Measurements from ENCODE around the gene SEMA5B.

Gene SEMA5B

GRCh38 chr3:122940628-122941086 lies 86.9 kb downstream of the SEMA5B start:
- Histone ChIP-seq H4K20me1 (ENCODE audit: insufficient read depth, low read length) (no peaks in the 10 kb centered on the region), H3K4me2 (ENCODE audit: low read depth, low read length) (no peak overlapping the region), H3K36me3 (replicated peaks; ENCODE audit: insufficient read depth, low read length) (no peaks in the 10 kb centered on the region), H3K9me3 (replicated peaks; ENCODE audit: insufficient read depth, low read length) (no peaks in the 10 kb centered on the region), H2AFZ (ENCODE audit: low read length) (no peak overlapping the region), H3K9ac (ENCODE audit: low read length) (no peak overlapping the region), H3K27me3 (replicated peaks; ENCODE audit: insufficient read depth, low read length) (no peaks in the 10 kb centered on the region), H3K79me2 (ENCODE audit: low read length) (no peaks in the 10 kb centered on the region), H3K27ac (ENCODE audit: low read length) (no peak overlapping the region), H3F3A (ENCODE audit: insufficient read depth, low read length) (no peaks in the 10 kb centered on the region), H3K4me1 (ENCODE audit: low read length) (0 out of 2 replicates have a peak, but pooled peaks cover 3% of the 10 kb centered on the region), H3K4me3 (ENCODE audit: low read length) (no peak overlapping the region), H3K9me2 (replicated peaks; ENCODE audit: insufficient read depth, low read length) (no peaks in the 10 kb centered on the region)
- DNase-seq, result no peak
- no peak for TF ChIP-seq CTCF (IDR thresholded peaks at IDR 0.05; ENCODE audit: low read length)
- no peak for TF ChIP-seq EZH2 (optimal IDR thresholded peaks at IDR 0.05; ENCODE audit: low read depth, low read length)
- TF ChIP-seq EZH2phosphoT487 (IDR thresholded peaks at IDR 0.05; ENCODE audit: low read length), result no peak

- H3K79me2 ChIP-seq (ENCODE audit: low read length), result no peaks in the 10 kb centered on the region
- no peak for DNase-seq
- no peaks in the 10 kb centered on the region for H3K9me2 ChIP-seq (replicated peaks; ENCODE audit: insufficient read depth, low read length)
- H3K27ac ChIP-seq (ENCODE audit: low read length), result no peak overlapping the region
- H4K20me1 ChIP-seq (ENCODE audit: insufficient read depth, low read length), result no peaks in the 10 kb centered on the region
- no peak overlapping the region for H3K4me3 ChIP-seq (ENCODE audit: low read length)
- H3K9me3 ChIP-seq (replicated peaks; ENCODE audit: insufficient read depth, low read length), result no peaks in the 10 kb centered on the region
- no peaks in the 10 kb centered on the region for H3K27me3 ChIP-seq (replicated peaks; ENCODE audit: insufficient read depth, low read length)
- no peak overlapping the region for H2AFZ ChIP-seq (ENCODE audit: low read length)
- H3K4me1 ChIP-seq (ENCODE audit: low read length), result 0 out of 2 replicates have a peak, but pooled peaks cover 3% of the 10 kb centered on the region
- no peak overlapping the region for H3K4me2 ChIP-seq (ENCODE audit: low read depth, low read length)
- H3K36me3 ChIP-seq (replicated peaks; ENCODE audit: insufficient read depth, low read length), result no peaks in the 10 kb centered on the region
- H3K9ac ChIP-seq (ENCODE audit: low read length), result no peak overlapping the region
- H3F3A ChIP-seq (ENCODE audit: insufficient read depth, low read length), result no peaks in the 10 kb centered on the region
- TF ChIP-seq EZH2 (optimal IDR thresholded peaks at IDR 0.05; ENCODE audit: low read depth, low read length) (no peak), EZH2phosphoT487 (IDR thresholded peaks at IDR 0.05; ENCODE audit: low read length) (no peak), CTCF (IDR thresholded peaks at IDR 0.05; ENCODE audit: low read length) (no peak)
Measured at GRCh38 chr3:122938783-122939425, 88.7 kb downstream of the SEMA5B start.

GRCh38 chr3:122937745-122938144 lies 89.8 kb downstream of the SEMA5B start:
- H3K4me2 ChIP-seq (ENCODE audit: low read depth, low read length), result no peak overlapping the region
- H4K20me1 ChIP-seq (ENCODE audit: insufficient read depth, low read length), result no peaks in the 10 kb centered on the region
- H3K36me3 ChIP-seq (replicated peaks; ENCODE audit: insufficient read depth, low read length), result no peaks in the 10 kb centered on the region
- H3K4me1 ChIP-seq (ENCODE audit: low read length), result 0 out of 2 replicates have a peak, but pooled peaks cover 3% of the 10 kb centered on the region
- no peak overlapping the region for H2AFZ ChIP-seq (ENCODE audit: low read length)
- H3F3A ChIP-seq (ENCODE audit: insufficient read depth, low read length), result no peaks in the 10 kb centered on the region
- TF ChIP-seq CTCF (IDR thresholded peaks at IDR 0.05; ENCODE audit: low read length) (no peak), EZH2 (optimal IDR thresholded peaks at IDR 0.05; ENCODE audit: low read depth, low read length) (no peak), EZH2phosphoT487 (IDR thresholded peaks at IDR 0.05; ENCODE audit: low read length) (no peak)
- no peaks in the 10 kb centered on the region for H3K27me3 ChIP-seq (replicated peaks; ENCODE audit: insufficient read depth, low read length)
- no peak for DNase-seq
- H3K9me2 ChIP-seq (replicated peaks; ENCODE audit: insufficient read depth, low read length), result no peaks in the 10 kb centered on the region
- H3K9ac ChIP-seq (ENCODE audit: low read length), result no peak overlapping the region
- H3K9me3 ChIP-seq (replicated peaks; ENCODE audit: insufficient read depth, low read length), result no peaks in the 10 kb centered on the region
- H3K79me2 ChIP-seq (ENCODE audit: low read length), result no peaks in the 10 kb centered on the region
- H3K4me3 ChIP-seq (ENCODE audit: low read length), result no peak overlapping the region
- H3K27ac ChIP-seq (ENCODE audit: low read length), result no peak overlapping the region

All from MM.1S (cell line).